ENCODE results near the gene ZBTB7B.

DNA sequence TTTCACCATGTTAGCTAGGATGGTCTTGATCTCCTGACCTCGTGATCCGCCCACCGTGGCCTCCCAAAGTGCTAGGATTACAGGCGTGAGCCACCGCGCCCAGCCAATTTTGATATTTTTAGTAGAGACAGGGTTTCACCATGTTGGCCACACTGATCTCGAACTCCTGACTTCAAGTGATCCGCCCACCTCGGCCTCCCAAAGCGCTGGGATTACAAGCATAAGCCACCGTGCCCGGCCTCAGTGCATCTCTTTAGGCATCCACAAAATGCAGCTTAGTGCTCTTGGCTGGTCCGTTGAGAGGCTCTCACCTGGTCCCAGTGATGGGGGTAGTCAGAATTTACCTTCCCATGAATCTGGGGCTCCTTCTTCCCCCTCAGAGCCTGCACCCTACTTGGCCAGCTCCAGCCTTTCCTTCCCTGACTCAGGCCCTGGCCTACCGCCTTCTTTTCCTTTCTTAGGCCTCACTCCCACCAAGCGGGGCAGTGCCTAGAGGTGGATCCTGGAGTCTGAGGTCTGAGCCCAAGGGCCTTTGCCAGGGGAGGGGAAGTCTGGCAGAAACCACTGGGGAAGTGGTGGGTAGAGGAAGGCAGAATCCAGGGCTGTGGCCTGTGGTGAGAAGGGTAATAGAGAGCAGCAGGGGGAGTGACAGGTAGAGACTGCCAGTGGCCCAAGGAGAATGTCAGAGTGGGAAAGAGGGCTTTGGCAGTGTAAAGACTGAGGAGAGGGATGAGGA, 5.5 kb upstream of the ZBTB7B start:
- no peak for TF ChIP-seq ZNF621 (tag by site-specific recombination; IDR thresholded peaks at IDR 0.05)
- TF ChIP-seq, protein P1, sequence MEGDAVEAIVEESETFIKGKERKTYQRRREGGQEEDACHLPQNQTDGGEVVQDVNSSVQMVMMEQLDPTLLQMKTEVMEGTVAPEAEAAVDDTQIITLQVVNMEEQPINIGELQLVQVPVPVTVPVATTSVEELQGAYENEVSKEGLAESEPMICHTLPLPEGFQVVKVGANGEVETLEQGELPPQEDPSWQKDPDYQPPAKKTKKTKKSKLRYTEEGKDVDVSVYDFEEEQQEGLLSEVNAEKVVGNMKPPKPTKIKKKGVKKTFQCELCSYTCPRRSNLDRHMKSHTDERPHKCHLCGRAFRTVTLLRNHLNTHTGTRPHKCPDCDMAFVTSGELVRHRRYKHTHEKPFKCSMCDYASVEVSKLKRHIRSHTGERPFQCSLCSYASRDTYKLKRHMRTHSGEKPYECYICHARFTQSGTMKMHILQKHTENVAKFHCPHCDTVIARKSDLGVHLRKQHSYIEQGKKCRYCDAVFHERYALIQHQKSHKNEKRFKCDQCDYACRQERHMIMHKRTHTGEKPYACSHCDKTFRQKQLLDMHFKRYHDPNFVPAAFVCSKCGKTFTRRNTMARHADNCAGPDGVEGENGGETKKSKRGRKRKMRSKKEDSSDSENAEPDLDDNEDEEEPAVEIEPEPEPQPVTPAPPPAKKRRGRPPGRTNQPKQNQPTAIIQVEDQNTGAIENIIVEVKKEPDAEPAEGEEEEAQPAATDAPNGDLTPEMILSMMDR (tag by site-specific recombination; IDR thresholded peaks at IDR 0.05) = no peak

All from HEK293 (cell line).